Right lobe of liver (tissue), 6 donors: ENCODE results near the gene SUCLG2. TPM values are rescaled to one million over a fixed set of nuclear protein-coding genes. Genes with fewer than 3 reads are reported as not detected.

Source experiments
- ATAC-seq, 4 donors: fragments of 200-7000 bp; cut with Tn5 transposase; one replicate each; pipeline ENCODE4 v1.9.1; 2020; ENCODE audit warnings: mild to moderate bottlenecking in 4 of 4, moderate library complexity in 4 of 4
- DNase-seq, 3 donors: peaks; one replicate each; pipeline ENCODE4 v3.0.0-alpha.2; 2020
- H3K27ac ChIP-seq, 3 donors: fragments of 200-600 bp; one replicate each; pipeline ENCODE4 v1.8.0; 2022
- H3K27me3 ChIP-seq, 2 donors: fragments of 200-600 bp; one replicate each; pipeline ENCODE4 v1.8.0; 2022
- H3K36me3 ChIP-seq, 4 donors: fragments of 200-600 bp; sonication (generic) in 1 of 4; one replicate each; pipeline versions ENCODE4 v1.5.1 to v1.8.0; 2017 to 2022; ENCODE audit warnings: control low read depth in 1 of 4
- H3K4me1 ChIP-seq, 4 donors: fragments of 200-600 bp; sonication (generic) in 1 of 4; one replicate each; pipeline versions ENCODE4 v1.5.1 to v1.8.0; 2017 to 2022; ENCODE audit warnings: control low read depth in 1 of 4
- H3K4me3 ChIP-seq, 3 donors: fragments of 200-600 bp; one replicate each; pipeline ENCODE4 v1.8.0; 2022
- H3K9me3 ChIP-seq, 4 donors: fragments of 200-600 bp; sonication (generic) in 1 of 4; one replicate each; pipeline versions ENCODE4 v1.5.1 to v1.8.0; 2017 to 2022; ENCODE audit warnings: control low read depth in 1 of 4
- CTCF ChIP-seq, 4 donors: fragments of 200-600 bp in 3 of 4; fragments of 450-650 bp in 1 of 4; IDR thresholded peaks; one replicate each; pipeline versions ENCODE4 v1.5.1 to v1.8.0; 2016 to 2022; ENCODE audit warnings: antibody characterized with exemption in 4 of 4, mild to moderate bottlenecking in 2 of 4
- POLR2A ChIP-seq: fragments of 450-650 bp; IDR thresholded peaks from one replicate; pipeline ENCODE4 v1.6.1; 2017; ENCODE audit warnings: antibody characterized with exemption, mild to moderate bottlenecking
- WGBS: methylation state at CpG from one replicate; pipeline ENCODE4 v1.1.6; 2018; ENCODE audit warnings: low coverage, low lambda C conversion rate; ENCODE audit not compliant: insufficient coverage; ENCODE audit errors: missing lambda C conversion rate; 5-methylcytosine and 5-hydroxymethylcytosine counted together
- intact Hi-C, 2 donors: fragments of 100-400 bp; cut with DNase I; formaldehyde crosslinking; loops; one replicate each; pipeline versions ENCODE4 v1.11.2 to v1.14.1; 2022
- total RNA-seq, 6 experiments: library from RNA; depleted of rRNA in 2 of 6; stranded (reverse); fragments of >200 nt in 2 of 6; fragmentation: NEBNext Ultra II Directional in 3 of 6; extraction: Animal tissue kit (Norgen Biotek cat#: 25700) in 3 of 6; gene quantifications; one replicate each; pipeline versions ENCODE4 v1.1.0 to v1.2.4, GENCODE V29; 2016 to 2023
- donor health status: DM: no; HTN: yes; CAD: no.
- donor health status: DM: no; HTN: no; CAD: no.
- donor health status: DM: no; HTN: no; CAD: no.
- donor health status: DM: no; HTN: yes; CAD: no.
- donor health status: DM: no; HTN: yes; CAD: no.

SUCLG2 gene
- total RNA-seq, 6 experiments from 2014 or later, result 138 to 167 (median 158) TPM

- Histone ChIP-seq H3K27ac (no peak overlapping the region), H3K9me3 (no peaks in the 10 kb centered on the region)
Observed at GRCh38 chr3:67497746-67498145, 156.7 kb downstream of the SUCLG2 start.

GRCh38 chr3:67495751-67496150 lies 158.7 kb downstream of the SUCLG2 start:
- intact Hi-C loops, result no loop called here

More at GRCh38 chr3:67497746-67498145, 156.7 kb downstream of the SUCLG2 start:
- Histone ChIP-seq H3K27me3 (no peaks in the 10 kb centered on the region), H3K36me3 (peaks cover 0 to 16% (median 0%) of the 10 kb centered on the region in 4 donors), H3K4me1 (peaks cover 0 to 16% (median 5%) of the 10 kb centered on the region in 4 donors), H3K4me3 (no peak overlapping the region)
- no peak for ATAC-seq
- TF ChIP-seq POLR2A (no peak), CTCF (IDR thresholded peaks at IDR 0.05) (no peak)
- DNase-seq, result no peak
- intact Hi-C loops, result no loop called here

GRCh38 chr3:67493808-67494207 lies 160.6 kb downstream of the SUCLG2 start:
- intact Hi-C loops, result no loop called here
- ATAC-seq, result no peak
- Histone ChIP-seq H3K27ac (no peak overlapping the region), H3K36me3 (peaks cover 0 to 16% (median 0%) of the 10 kb centered on the region in 4 donors), H3K27me3 (no peaks in the 10 kb centered on the region), H3K4me1 (no peaks in the 10 kb centered on the region), H3K4me3 (no peak overlapping the region), H3K9me3 (no peaks in the 10 kb centered on the region)
- no peak for DNase-seq
- TF ChIP-seq POLR2A, result no peak
- no peak for TF ChIP-seq CTCF (IDR thresholded peaks at IDR 0.05)
- WGBS, result 87% methylated on average over 3 of the region's 3 CpGs

More at GRCh38 chr3:67495751-67496150, 158.7 kb downstream of the SUCLG2 start:
- H3K9me3 ChIP-seq, result no peaks in the 10 kb centered on the region
- no peak overlapping the region for H3K4me3 ChIP-seq
- TF ChIP-seq CTCF (IDR thresholded peaks at IDR 0.05), result no peak
- TF ChIP-seq POLR2A, result no peak
- no peak for ATAC-seq
- H3K4me1 ChIP-seq, result peaks cover 0 to 7% (median 2%) of the 10 kb centered on the region in 4 donors
- 100% methylated on average over 1 of the region's 1 CpG for WGBS
- peaks cover 0 to 16% (median 0%) of the 10 kb centered on the region in 4 donors for H3K36me3 ChIP-seq
- no peak for DNase-seq
- H3K27ac ChIP-seq, result no peak overlapping the region
- no peaks in the 10 kb centered on the region for H3K27me3 ChIP-seq

- WGBS, result 100% methylated on average over 1 of the region's 1 CpG
- Histone ChIP-seq H3K27me3 (no peaks in the 10 kb centered on the region), H3K36me3 (peaks cover 0 to 16% (median 0%) of the 10 kb centered on the region in 4 donors), H3K4me3 (no peak overlapping the region), H3K4me1 (peaks cover 0 to 4% (median 0%) of the 10 kb centered on the region in 4 donors), H3K9me3 (no peaks in the 10 kb centered on the region), H3K27ac (no peak overlapping the region)
- TF ChIP-seq POLR2A (no peak), CTCF (IDR thresholded peaks at IDR 0.05) (no peak)
- DNase-seq (no peak), ATAC-seq (no peak)
- intact Hi-C loops, result no loop called here
Observed at GRCh38 chr3:67490658-67491057, 163.8 kb downstream of the SUCLG2 start.

GRCh38 chr3:67489816-67490215 lies 164.6 kb downstream of the SUCLG2 start:
- ATAC-seq, result peak in 1 of 4 donors; percentile 34
- 78% methylated on average over 4 of the region's 4 CpGs for WGBS
- intact Hi-C loops, result no loop called here

More at GRCh38 chr3:67489816-67490215, 164.6 kb downstream of the SUCLG2 start:
- no peak overlapping the region for H3K4me3 ChIP-seq
- H3K27me3 ChIP-seq, result no peaks in the 10 kb centered on the region
- H3K4me1 ChIP-seq, result peaks cover 0 to 4% (median 0%) of the 10 kb centered on the region in 4 donors
- TF ChIP-seq POLR2A, result no peak
- no peaks in the 10 kb centered on the region for H3K9me3 ChIP-seq
- no peak for DNase-seq
- H3K36me3 ChIP-seq, result peaks cover 0 to 11% (median 0%) of the 10 kb centered on the region in 4 donors
- peak overlapping the region in 1 of 3 donors; percentile 5 for H3K27ac ChIP-seq
